Bronchial epithelial cell (primary cell): ENCODE measurements around the gene URGCP. TPM values are rescaled to one million over a fixed set of nuclear protein-coding genes. Genes with fewer than 3 reads are reported as not detected.

ENCODE experiments used
- DNase-seq: peaks from one replicate; pipeline ENCODE4 v3.0.0-alpha.2; 2010; ENCODE audit warnings: low read depth
- FAIRE-seq: peaks from 2 replicates; lab custom pipeline; 2011; peaks lifted over from hg19 to GRCh38; lab: Jason Lieb, UNC
- H3K27me3 ChIP-seq: 2 replicates; pipeline ENCODE4 v1.5.1; 2011; ENCODE audit warnings: low read length; ENCODE audit not compliant: control insufficient read depth, insufficient read depth
- H3K36me3 ChIP-seq: 2 replicates; pipeline ENCODE4 v1.5.1; 2011; ENCODE audit warnings: low read length; ENCODE audit not compliant: control insufficient read depth, insufficient read depth
- H3K4me3 ChIP-seq: 2 replicates; pipeline ENCODE4 v1.5.1; 2011; ENCODE audit warnings: mild to moderate bottlenecking, low read depth, low read length, control low read depth
- total RNA-seq: library from RNA; depleted of rRNA; stranded (reverse); fragments of >200 nt; gene quantifications from 2 replicates; pipeline ENCODE4 v1.2.1, GENCODE V29; 2014
- TF ChIP-seq, protein P1 (sequence below): IDR thresholded peaks from 2 replicates; pipeline ENCODE4 v1.5.1; 2011; ENCODE audit warnings: mild to moderate bottlenecking, moderate library complexity, low read length, control low read depth, inconsistent platforms; ENCODE audit not compliant: insufficient read depth, severe bottlenecking

The URGCP gene
- total RNA-seq, 1 donor from 2014 or later, result 31.3 TPM

DNA sequence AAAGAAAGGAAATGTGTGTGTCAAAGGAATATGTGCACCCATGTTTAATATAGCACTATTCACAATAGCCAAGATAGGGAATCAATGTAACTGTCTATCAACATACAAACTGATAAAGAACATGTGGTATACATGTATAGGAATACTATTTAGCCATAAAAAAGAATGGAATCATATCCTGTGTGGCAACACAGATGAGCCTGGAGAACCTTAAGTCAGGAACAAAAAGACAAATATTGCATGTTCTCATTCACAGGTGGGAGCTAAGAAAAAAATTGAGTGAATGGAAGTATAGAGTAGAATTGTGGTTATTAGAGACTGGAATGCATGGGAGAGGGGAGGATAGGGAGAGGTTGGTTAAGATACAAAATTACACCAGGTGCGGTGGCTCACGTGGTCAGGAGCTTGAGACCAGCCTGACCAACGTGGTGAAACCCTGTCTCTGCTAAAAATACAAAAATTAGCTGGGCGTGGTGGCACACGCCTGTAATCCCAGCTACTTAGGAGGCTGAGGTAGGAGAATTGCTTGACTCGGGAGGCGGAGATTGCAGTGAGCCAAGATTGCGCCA, 10.5 kb downstream of the URGCP start:
- no peak for FAIRE-seq
- DNase-seq, result no peak

DNA sequence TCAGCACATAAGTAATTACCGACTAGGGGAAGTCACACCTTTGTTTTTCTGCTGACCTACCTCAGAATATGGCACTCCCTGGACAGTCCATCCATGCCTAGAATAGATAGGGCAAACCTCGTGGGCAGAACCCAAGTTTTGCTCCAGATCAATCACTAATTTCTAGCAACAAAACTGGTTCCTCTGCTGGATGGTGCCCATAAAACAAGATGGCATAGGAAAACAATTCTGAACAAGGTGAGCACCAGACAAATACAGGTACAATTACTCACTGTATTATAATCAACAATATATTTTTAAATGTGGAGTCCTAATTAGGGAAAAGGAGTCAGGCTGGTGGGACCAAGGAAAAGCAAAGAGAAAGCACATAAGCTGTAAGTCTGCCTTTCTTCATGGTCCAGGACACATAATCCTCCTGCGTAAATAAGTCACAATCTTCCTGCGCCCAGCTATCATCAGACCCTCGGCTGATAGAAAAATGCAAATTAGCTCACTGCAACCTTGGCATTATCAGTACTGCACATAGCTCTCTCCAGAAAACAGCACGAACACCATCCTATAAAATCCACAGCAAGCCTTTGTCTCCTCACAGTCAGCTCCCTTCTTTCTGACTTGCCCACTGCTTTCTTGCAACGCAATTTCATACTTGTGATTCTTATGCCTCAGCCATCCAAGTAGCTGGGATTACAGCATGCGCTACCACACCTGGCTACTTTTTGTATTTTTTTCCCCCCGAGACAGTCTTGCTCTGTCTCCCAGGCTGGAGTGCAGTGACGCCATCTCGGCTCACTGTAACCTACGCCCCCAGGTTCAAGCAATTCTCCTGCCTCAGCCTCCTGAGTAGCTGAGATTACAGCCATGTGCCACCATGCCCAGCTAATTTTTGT, 15.1 kb downstream of the URGCP start:
- no peaks in the 10 kb centered on the region for H3K36me3 ChIP-seq
- H3K4me3 ChIP-seq, result no peak overlapping the region
- DNase-seq, result no peak
- TF ChIP-seq, protein P1, sequence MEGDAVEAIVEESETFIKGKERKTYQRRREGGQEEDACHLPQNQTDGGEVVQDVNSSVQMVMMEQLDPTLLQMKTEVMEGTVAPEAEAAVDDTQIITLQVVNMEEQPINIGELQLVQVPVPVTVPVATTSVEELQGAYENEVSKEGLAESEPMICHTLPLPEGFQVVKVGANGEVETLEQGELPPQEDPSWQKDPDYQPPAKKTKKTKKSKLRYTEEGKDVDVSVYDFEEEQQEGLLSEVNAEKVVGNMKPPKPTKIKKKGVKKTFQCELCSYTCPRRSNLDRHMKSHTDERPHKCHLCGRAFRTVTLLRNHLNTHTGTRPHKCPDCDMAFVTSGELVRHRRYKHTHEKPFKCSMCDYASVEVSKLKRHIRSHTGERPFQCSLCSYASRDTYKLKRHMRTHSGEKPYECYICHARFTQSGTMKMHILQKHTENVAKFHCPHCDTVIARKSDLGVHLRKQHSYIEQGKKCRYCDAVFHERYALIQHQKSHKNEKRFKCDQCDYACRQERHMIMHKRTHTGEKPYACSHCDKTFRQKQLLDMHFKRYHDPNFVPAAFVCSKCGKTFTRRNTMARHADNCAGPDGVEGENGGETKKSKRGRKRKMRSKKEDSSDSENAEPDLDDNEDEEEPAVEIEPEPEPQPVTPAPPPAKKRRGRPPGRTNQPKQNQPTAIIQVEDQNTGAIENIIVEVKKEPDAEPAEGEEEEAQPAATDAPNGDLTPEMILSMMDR, result no peak
- H3K27me3 ChIP-seq, result no peaks in the 10 kb centered on the region
- no peak for FAIRE-seq

More for the DNA sequence above, 10.5 kb downstream of the URGCP start:
- TF ChIP-seq, protein P1, result no peak
- Histone ChIP-seq H3K36me3 (no peaks in the 10 kb centered on the region), H3K27me3 (no peaks in the 10 kb centered on the region), H3K4me3 (no peak overlapping the region)

DNA sequence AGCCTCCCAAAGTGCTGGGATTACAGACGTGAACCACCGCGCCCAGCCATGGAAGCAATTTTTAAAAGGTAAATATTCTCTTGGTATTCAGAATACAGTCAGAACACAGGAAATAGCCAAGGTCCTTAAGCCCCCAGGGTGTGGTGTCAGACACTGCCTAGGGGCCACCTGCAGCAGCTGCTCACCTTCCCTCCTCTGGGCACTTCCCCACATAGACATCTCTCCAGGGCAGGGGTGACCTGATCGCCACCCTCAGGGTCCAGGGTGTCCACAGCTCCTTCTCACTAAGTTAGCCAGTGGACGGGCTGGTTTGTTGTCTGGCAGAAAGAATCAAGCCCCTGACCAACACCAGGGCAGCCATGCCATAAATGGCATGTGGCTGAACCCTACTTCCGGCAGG, 15.9 kb downstream of the URGCP start:
- Histone ChIP-seq H3K4me3 (no peak overlapping the region), H3K36me3 (no peaks in the 10 kb centered on the region), H3K27me3 (no peaks in the 10 kb centered on the region)
- DNase-seq, result no peak
- no peak for FAIRE-seq
- TF ChIP-seq, protein P1, result no peak

DNA sequence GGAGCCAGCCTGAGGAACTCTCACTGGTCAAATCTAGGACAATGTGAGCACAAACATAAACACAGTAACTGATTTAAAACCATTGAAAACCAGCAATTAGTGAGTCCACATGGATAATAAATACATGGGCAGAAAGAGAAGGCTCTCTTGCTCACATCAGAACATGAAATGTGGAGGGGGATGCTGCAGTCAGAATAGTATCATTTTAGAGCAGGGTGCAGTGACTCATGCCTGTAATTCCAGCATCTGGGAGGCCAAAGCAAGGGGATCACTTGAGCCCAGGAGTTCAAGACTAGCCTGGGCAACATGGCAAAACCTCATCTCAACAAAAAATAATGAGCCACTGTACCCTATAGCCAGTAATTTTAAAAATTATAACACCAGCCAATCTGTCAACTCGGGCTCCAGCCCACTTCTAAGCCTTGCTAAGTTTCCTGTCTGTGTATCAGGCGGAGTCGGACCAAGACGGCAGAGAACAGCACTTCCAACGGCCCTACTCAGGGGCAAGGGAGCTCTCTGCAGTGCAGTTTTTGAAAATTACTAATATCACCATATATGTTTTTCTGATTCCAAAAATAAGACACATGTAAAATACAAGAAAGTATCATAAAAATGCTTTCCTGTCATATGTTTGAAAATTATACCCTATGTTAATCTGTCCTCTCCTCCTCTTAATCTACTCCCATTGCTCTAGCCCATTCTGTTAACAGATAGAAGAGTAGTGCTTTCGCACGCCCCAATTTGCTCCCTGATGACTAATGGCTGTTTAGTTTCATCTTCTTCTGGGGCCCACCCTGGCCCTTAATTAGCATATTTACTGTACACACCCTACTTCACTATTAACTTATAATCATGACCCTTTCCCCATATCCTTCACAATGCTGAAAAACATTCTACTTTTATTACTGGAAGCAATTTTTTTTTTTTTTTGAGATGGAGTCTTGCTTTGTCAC, 17.1 kb downstream of the URGCP start:
- Histone ChIP-seq H3K27me3 (no peaks in the 10 kb centered on the region), H3K4me3 (no peak overlapping the region), H3K36me3 (peaks cover 3% of the 10 kb centered on the region)
- DNase-seq, result no peak
- no peak for FAIRE-seq
- TF ChIP-seq, protein P1, result no peak

DNA sequence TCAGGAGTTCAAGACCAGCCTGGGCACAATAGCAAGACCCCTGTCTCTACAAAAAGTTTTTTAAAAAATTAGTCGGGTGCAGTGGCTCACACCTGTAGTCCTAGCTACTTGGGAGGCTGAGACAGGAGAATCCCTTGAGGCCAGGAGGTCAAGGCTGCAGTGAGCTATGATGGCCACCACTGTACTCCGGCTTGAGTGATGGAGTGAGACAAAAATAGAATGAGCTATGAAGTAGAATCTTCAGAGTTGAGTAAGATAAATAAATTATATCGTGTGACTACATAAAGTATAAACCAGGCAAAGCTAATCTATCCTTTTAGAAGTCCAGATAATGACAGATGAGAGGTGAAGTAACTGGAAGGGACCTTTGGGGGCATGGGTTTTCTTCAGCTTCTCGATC, 21.8 kb downstream of the URGCP start:
- Histone ChIP-seq H3K27me3 (no peaks in the 10 kb centered on the region), H3K4me3 (no peak overlapping the region), H3K36me3 (peaks cover 10% of the 10 kb centered on the region)
- DNase-seq (no peak), FAIRE-seq (no peak)
- TF ChIP-seq, protein P1, result no peak
